Mucosa of descending colon (tissue), 3 donors: ENCODE data around the gene ADAM15. TPM values are rescaled to one million over a fixed set of nuclear protein-coding genes. Genes with fewer than 3 reads are reported as not detected.
A peak's percentile ranks its signal among the peaks of the same experiment; 100 is the strongest.

Experiments used
- ATAC-seq: fragments of 200-7000 bp; cut with Tn5 transposase; one replicate; pipeline ENCODE4 v1.9.1; 2020; ENCODE audit warnings: mild to moderate bottlenecking, moderate library complexity
- DNase-seq, 3 donors: peaks; one replicate each; pipeline ENCODE4 v3.0.0-alpha.2; 2020
- H3K36me3 ChIP-seq: fragments of 200-600 bp; one replicate; pipeline ENCODE4 v1.8.0; 2021; ENCODE audit warnings: low read depth, mild to moderate bottlenecking
- H3K4me1 ChIP-seq: fragments of 200-600 bp; one replicate; pipeline ENCODE4 v1.8.0; 2021; ENCODE audit warnings: low read depth, mild to moderate bottlenecking
- H3K4me3 ChIP-seq: fragments of 200-600 bp; one replicate; pipeline ENCODE4 v1.8.0; 2021; ENCODE audit warnings: mild to moderate bottlenecking
- H3K9me3 ChIP-seq: fragments of 200-600 bp; one replicate; pipeline ENCODE4 v1.8.0; 2021; ENCODE audit warnings: mild to moderate bottlenecking
- intact Hi-C, 2 donors: fragments of 100-400 bp; cut with DNase I in 1 of 2; cut with micrococcal nuclease in 1 of 2; formaldehyde crosslinking; loops; one replicate each; pipeline versions ENCODE4 v1.11.0 to v1.11.1; 2022; cut with DNase I, micrococcal nuclease
- total RNA-seq, 3 donors: library from RNA; stranded (reverse); fragmentation: NEBNext Ultra II Directional in 2 of 3; extraction: Animal tissue kit (Norgen Biotek cat#: 25700) in 2 of 3; gene quantifications; one replicate each; pipeline versions ENCODE4 v1.2.1 to v1.2.4, GENCODE V29; 2021 to 2023
- TF ChIP-seq, protein P1 (sequence below): fragments of 200-600 bp; IDR thresholded peaks from one replicate; pipeline ENCODE4 v1.8.0; 2022; ENCODE audit warnings: antibody characterized with exemption, mild to moderate bottlenecking
- donor health status: DM: no; HTN: no; CAD: no; lungs with moderate emphysema.
- donor health status: DM: no; HTN: no; CAD: no.
- donor health status: DM: no; HTN: yes; CAD: no.

The ADAM15 gene
- total RNA-seq, 3 donors from 2014 or later, result 71.8 to 148 (median 79.7) TPM

DNA sequence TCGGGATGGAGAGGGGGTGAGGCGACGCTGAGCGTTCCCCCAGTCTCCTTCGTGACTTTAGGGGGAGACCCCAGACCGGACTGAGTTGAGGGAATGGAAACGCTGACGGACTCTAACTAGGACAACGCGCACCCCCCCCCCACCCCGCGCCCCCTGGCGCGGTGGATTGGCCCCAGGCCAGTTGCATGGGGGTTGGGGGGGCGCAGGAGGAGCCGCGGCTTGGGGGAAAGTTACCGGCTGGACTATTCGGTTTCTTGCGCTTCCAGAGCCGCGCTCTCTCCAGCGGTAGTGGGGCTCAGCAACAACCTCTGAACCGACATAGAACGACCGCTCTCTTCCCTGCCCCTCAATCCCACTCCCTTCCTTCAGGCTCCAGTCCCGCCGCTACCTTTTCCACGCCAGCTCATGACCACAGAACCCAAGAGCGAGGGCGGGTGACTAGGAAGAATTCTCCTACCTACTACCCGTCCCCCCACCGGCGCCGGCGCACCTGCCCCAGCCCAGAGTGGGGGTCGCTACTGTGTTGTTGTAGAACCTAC is 47.8 kb upstream of the ADAM15 start:
- DNase-seq, result peak; percentile 55 to 75 (median 64)

DNA sequence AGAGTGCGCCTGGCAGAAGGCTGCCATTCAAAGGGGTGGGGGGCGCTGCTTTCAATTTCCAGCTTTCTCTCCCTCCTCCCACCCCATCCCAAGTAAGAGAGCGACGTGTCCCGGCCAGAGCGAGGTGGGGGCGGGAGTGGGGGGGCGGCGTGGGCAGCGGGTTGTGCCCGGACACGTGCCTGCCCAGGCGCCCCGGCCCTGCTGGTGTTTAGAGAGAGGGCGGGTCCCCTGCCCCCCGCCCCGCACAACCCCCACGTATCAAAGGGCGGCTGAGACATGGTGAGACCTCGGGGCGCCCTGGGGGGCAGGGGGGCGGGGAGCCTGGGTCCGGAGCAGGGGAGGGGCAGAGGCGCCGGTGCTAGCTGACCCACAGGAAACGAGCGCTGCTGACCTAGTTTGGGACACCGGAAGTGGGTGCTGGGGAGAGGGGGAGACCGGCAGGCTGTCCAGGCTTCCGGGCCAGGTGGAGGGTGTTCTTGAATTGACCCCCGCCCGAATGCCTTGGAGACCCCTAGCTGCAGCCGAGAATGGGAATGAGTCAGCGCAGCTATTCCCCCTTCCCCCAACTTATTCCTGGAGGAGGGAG is 47.3 kb upstream of the ADAM15 start:
- Histone ChIP-seq H3K4me1 (peaks cover 58% of the 10 kb centered on the region), H3K9me3 (no peaks in the 10 kb centered on the region), H3K4me3 (peak overlapping the region; percentile 84), H3K36me3 (no peaks in the 10 kb centered on the region)
- TF ChIP-seq, protein P1, sequence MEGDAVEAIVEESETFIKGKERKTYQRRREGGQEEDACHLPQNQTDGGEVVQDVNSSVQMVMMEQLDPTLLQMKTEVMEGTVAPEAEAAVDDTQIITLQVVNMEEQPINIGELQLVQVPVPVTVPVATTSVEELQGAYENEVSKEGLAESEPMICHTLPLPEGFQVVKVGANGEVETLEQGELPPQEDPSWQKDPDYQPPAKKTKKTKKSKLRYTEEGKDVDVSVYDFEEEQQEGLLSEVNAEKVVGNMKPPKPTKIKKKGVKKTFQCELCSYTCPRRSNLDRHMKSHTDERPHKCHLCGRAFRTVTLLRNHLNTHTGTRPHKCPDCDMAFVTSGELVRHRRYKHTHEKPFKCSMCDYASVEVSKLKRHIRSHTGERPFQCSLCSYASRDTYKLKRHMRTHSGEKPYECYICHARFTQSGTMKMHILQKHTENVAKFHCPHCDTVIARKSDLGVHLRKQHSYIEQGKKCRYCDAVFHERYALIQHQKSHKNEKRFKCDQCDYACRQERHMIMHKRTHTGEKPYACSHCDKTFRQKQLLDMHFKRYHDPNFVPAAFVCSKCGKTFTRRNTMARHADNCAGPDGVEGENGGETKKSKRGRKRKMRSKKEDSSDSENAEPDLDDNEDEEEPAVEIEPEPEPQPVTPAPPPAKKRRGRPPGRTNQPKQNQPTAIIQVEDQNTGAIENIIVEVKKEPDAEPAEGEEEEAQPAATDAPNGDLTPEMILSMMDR, result no peak
- intact Hi-C loops, result no loop called here
- DNase-seq, result peak; percentile 75 to 88 (median 83)
- ATAC-seq, result no peak

More for the DNA sequence above, 47.8 kb upstream of the ADAM15 start:
- TF ChIP-seq, protein P1, result no peak
- no peak for ATAC-seq
- intact Hi-C loops, result no loop called here
- Histone ChIP-seq H3K4me3 (peak overlapping the region; percentile 84), H3K9me3 (no peaks in the 10 kb centered on the region), H3K4me1 (peaks cover 58% of the 10 kb centered on the region), H3K36me3 (no peaks in the 10 kb centered on the region)

DNA sequence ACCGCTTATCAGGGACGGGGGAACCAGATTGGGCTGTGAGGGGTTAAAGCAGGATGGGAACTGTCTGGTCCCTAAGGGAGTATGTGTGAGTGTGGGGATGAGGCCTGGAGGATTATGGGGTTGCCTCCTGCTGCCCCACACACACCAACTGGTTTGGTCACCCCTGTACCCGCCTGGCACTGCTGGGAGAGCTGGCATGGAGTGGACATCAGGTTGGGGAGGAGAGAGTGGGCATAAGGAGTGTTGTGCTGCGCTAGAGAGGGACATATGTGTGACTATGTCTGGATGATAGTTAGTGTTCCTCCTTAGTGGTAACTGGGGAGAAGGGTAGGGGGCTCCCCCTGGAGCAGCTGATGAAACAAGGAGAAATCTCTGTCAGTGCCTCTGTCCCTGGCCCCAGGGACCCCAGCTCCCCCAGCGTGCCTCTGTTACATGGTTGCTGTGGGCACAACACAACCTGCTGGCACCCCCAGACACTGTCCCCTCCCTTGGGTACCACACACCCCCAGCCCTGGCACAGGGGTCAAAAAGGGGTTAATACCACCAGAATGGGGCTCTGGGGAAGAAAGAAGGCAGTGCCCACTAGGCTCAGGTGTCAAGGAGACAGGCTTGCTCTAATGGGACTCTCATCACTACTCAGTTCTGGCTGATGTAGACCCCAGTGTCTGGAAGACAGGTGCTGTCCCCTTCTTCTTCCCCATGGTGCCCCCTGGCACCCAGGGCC is 46.6 kb upstream of the ADAM15 start:
- peak overlapping the region; percentile 84 for H3K4me3 ChIP-seq
- ATAC-seq (no peak), DNase-seq (peak in 2 of 3 donors; percentile 53 to 63)
- H3K36me3 ChIP-seq, result no peaks in the 10 kb centered on the region
- TF ChIP-seq, protein P1, result no peak
- H3K4me1 ChIP-seq, result peaks cover 54% of the 10 kb centered on the region
- H3K9me3 ChIP-seq, result no peaks in the 10 kb centered on the region
- intact Hi-C loops, result no loop called here

DNA sequence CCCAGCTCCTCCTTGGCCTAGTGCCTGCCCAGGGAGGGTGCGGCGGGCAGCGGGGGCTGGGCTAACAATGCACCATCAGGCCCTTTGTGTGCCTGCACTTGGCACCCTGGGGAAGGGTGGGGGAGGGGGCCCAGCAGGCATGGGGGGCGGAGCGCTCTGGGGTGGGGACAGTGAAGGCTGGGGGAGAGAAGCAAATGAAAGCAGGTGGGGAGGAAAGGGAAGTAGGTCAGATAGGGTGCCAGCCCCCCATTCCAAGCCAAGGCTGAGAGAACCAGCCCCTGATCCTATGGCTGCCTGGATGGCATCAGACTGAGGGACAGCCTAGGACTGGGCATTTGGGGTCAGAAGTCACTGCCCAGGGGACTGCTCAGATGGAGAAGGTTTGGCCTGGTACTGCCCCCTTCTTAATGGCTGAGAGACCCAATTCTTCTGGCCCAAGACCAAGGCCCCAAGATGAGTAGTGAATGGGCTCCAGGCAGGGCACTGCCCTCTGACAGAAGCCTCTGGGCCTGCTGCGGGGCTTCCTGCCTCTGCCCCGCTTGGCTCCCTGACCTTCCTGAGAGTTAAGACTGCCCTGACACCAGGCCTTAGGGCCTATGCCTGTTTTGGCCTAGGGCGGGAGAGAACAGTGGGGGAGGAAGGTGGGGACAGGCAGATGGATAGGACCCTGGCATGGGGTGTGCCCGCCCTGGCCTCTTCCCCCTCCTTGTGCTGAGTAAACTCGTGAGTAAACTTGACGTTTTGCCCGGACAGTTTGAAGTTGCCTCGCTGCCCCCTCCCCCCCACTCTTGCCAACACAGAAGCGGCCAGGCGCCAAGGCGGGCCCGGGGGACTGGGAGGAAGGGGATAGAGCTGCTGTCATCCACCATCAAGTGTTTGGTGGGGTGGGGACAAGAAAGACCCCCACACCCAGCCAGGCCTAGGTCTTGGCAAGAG is 45.8 kb upstream of the ADAM15 start:
- Histone ChIP-seq H3K9me3 (no peaks in the 10 kb centered on the region), H3K4me1 (peaks cover 54% of the 10 kb centered on the region), H3K4me3 (no peak overlapping the region), H3K36me3 (no peaks in the 10 kb centered on the region)
- DNase-seq (peak; percentile 86 to 90 (median 87)), ATAC-seq (peak; percentile 8)
- TF ChIP-seq, protein P1, result no peak
- intact Hi-C loops, result no loop called here

DNA sequence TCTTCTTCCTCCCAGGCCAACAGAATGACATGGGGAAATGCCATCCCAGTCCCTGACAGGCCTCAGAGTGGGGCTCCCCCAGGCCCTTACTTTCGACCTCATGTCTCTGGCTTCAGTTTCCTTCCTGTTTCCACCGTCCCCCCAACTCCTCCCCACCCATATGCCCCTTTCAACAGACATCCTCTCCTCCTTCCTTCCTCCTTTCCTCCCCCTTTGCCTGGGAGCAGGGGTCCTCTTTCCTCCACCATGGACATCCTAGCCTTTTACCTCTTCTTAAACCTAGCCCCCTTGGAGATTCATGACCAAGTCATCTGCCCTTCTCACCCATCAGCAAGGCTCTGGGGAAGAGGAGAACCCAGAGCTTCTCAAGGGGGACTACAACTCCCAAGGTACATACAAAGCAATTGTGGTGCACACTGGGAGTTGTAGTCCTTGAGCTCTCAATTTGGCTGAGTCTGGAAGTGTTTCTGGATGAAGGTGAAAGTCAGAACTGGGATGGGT is 44.5 kb upstream of the ADAM15 start:
- ATAC-seq (no peak), DNase-seq (peak in 1 of 3 donors; percentile 62)
- Histone ChIP-seq H3K36me3 (no peaks in the 10 kb centered on the region), H3K9me3 (no peaks in the 10 kb centered on the region), H3K4me1 (peaks cover 66% of the 10 kb centered on the region), H3K4me3 (no peak overlapping the region)
- TF ChIP-seq, protein P1, result no peak
- intact Hi-C loops, result no loop called here
